PFSK-1 (cell line): ENCODE results near the gene SCYGR2.

ENCODE experiments used
- POLR2AphosphoS5 ChIP-seq: IDR thresholded peaks from 2 replicates; pipeline ENCODE4 v1.6.1; 2012; ENCODE audit warnings: low read depth, mild to moderate bottlenecking, control low read depth, low read length, moderate library complexity
- TF ChIP-seq, protein P1 (sequence below), 2 experiments: IDR thresholded peaks; 2 replicates each; pipeline versions ENCODE4 v1.6.1 to v1.8.0; 2011 to 2012; ENCODE audit warnings: low read depth in 2 of 2, low read length in 2 of 2, control low read depth in 1 of 2, inconsistent platforms in 1 of 2, mild to moderate bottlenecking in 1 of 2, moderate library complexity in 1 of 2; ENCODE audit not compliant: insufficient read depth in 1 of 2

- TF ChIP-seq, protein P1, sequence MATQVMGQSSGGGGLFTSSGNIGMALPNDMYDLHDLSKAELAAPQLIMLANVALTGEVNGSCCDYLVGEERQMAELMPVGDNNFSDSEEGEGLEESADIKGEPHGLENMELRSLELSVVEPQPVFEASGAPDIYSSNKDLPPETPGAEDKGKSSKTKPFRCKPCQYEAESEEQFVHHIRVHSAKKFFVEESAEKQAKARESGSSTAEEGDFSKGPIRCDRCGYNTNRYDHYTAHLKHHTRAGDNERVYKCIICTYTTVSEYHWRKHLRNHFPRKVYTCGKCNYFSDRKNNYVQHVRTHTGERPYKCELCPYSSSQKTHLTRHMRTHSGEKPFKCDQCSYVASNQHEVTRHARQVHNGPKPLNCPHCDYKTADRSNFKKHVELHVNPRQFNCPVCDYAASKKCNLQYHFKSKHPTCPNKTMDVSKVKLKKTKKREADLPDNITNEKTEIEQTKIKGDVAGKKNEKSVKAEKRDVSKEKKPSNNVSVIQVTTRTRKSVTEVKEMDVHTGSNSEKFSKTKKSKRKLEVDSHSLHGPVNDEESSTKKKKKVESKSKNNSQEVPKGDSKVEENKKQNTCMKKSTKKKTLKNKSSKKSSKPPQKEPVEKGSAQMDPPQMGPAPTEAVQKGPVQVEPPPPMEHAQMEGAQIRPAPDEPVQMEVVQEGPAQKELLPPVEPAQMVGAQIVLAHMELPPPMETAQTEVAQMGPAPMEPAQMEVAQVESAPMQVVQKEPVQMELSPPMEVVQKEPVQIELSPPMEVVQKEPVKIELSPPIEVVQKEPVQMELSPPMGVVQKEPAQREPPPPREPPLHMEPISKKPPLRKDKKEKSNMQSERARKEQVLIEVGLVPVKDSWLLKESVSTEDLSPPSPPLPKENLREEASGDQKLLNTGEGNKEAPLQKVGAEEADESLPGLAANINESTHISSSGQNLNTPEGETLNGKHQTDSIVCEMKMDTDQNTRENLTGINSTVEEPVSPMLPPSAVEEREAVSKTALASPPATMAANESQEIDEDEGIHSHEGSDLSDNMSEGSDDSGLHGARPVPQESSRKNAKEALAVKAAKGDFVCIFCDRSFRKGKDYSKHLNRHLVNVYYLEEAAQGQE (IDR thresholded peaks at IDR 0.05; ENCODE audit: insufficient read depth in 1 of 2, low read depth in 2 of 2, low read length in 2 of 2), result no peak
- no peak for TF ChIP-seq POLR2AphosphoS5
Observed at GRCh38 chr2:227614740-227615139, 16.0 kb downstream of the SCYGR2 start, which contains the start of gene SCYGR3.
